CD14-positive monocyte (primary cell): Measurements from ENCODE around the gene FCN3. TPM values are rescaled to one million over a fixed set of nuclear protein-coding genes. Genes with fewer than 3 reads are reported as not detected.

ENCODE experiments used
- DNase-seq, 3 donors: peaks; one replicate each; pipeline ENCODE4 v3.0.0-alpha.2; 2011 to 2022
- H2AFZ ChIP-seq: 2 replicates; pipeline ENCODE4 v1.6.0; 2012; ENCODE audit warnings: mild to moderate bottlenecking, low read depth, low read length, inconsistent platforms; ENCODE audit not compliant: insufficient read depth, poor library complexity, severe bottlenecking
- H3K27ac ChIP-seq, 2 donors: 1 replicate in 1 of 2; 2 replicates in 1 of 2; pipeline ENCODE4 v1.5.1; 2012 to 2013; ENCODE audit warnings: low read length in 2 of 2, control low read depth in 1 of 2, inconsistent platforms in 1 of 2, low read depth in 1 of 2, mild to moderate bottlenecking in 1 of 2
- H3K27me3 ChIP-seq, 2 donors: one replicate each; pipeline versions ENCODE4 v1.6.0 to v1.6.1; 2011 to 2013; ENCODE audit warnings: low read length in 2 of 2; ENCODE audit not compliant: control insufficient read depth in 2 of 2, insufficient read depth in 2 of 2
- H3K36me3 ChIP-seq, 2 donors: replicated peaks in 1 of 2; 1 replicate in 1 of 2; 2 replicates in 1 of 2; pipeline versions ENCODE4 v1.5.1 to v1.6.1; 2012 to 2013; ENCODE audit warnings: low read length in 2 of 2, control low read depth in 1 of 2, inconsistent platforms in 1 of 2, mild to moderate bottlenecking in 1 of 2; ENCODE audit not compliant: insufficient read depth in 2 of 2, control insufficient read depth in 1 of 2
- H3K4me1 ChIP-seq, 2 donors: 1 replicate in 1 of 2; 2 replicates in 1 of 2; pipeline versions ENCODE4 v1.5.1 to v1.6.1; 2012 to 2013; ENCODE audit warnings: low read length in 2 of 2, control low read depth in 1 of 2, inconsistent platforms in 1 of 2, mild to moderate bottlenecking in 1 of 2, moderate library complexity in 1 of 2; ENCODE audit not compliant: insufficient read depth in 2 of 2, control insufficient read depth in 1 of 2
- H3K4me2 ChIP-seq: replicated peaks from 2 replicates; pipeline ENCODE3; 2012; ENCODE audit warnings: low read length, moderate library complexity, mild to moderate bottlenecking; ENCODE audit not compliant: poor library complexity, severe bottlenecking; ENCODE audit errors: extremely low read depth
- H3K4me3 ChIP-seq, 3 experiments: fragments of 200-600 bp in 1 of 3; sonication (generic) in 1 of 3; replicated peaks in 1 of 3; 1 replicate in 2 of 3; 2 replicates in 1 of 3; pipeline ENCODE4 v1.5.1; 2011 to 2013; ENCODE audit warnings: low read length in 3 of 3, mild to moderate bottlenecking in 3 of 3, control low read depth in 2 of 3, low read depth in 2 of 3, inconsistent platforms in 1 of 3, moderate library complexity in 1 of 3
- H3K79me2 ChIP-seq: 2 replicates; pipeline ENCODE4 v1.6.0; 2012; ENCODE audit warnings: mild to moderate bottlenecking, control low read depth, inconsistent platforms, low read length, moderate library complexity; ENCODE audit not compliant: insufficient read depth
- H3K9ac ChIP-seq: 2 replicates; pipeline ENCODE4 v1.6.0; 2017; ENCODE audit warnings: low read length, mild to moderate bottlenecking; ENCODE audit not compliant: insufficient read depth, poor library complexity, severe bottlenecking
- H3K9me3 ChIP-seq, 2 donors: replicated peaks in 1 of 2; 1 replicate in 1 of 2; 2 replicates in 1 of 2; pipeline versions ENCODE4 v1.5.1 to v1.6.1; 2012 to 2013; ENCODE audit warnings: low read length in 2 of 2, control low read depth in 1 of 2; ENCODE audit not compliant: control insufficient read depth in 1 of 2, insufficient read depth in 1 of 2
- H4K20me1 ChIP-seq: 2 replicates; pipeline ENCODE4 v1.6.0; 2012; ENCODE audit warnings: mild to moderate bottlenecking, low read length, control low read depth, moderate library complexity; ENCODE audit not compliant: insufficient read depth
- H3K27ac Mint-ChIP-seq, 7 donors: one replicate each; pipeline ENCODE4 v1.8.0; 2020; ENCODE audit warnings: mild to moderate bottlenecking in 7 of 7, mixed read lengths in 7 of 7, moderate library complexity in 6 of 7, inconsistent platforms in 2 of 7
- H3K27me3 Mint-ChIP-seq, 3 donors: one replicate each; pipeline ENCODE4 v1.8.0; 2021 to 2022; ENCODE audit warnings: low read depth in 3 of 3, mild to moderate bottlenecking in 3 of 3, mixed read lengths in 3 of 3, moderate library complexity in 3 of 3, inconsistent platforms in 1 of 3
- H3K36me3 Mint-ChIP-seq, 2 donors: one replicate each; pipeline ENCODE4 v1.8.0; 2020; ENCODE audit warnings: mixed read lengths in 2 of 2, inconsistent platforms in 1 of 2, mild to moderate bottlenecking in 1 of 2
- H3K4me1 Mint-ChIP-seq: one replicate; pipeline ENCODE4 v1.8.0; 2020; ENCODE audit warnings: mild to moderate bottlenecking, mixed read lengths
- H3K4me3 Mint-ChIP-seq, 2 donors: one replicate each; pipeline ENCODE4 v1.8.0; 2020; ENCODE audit warnings: mild to moderate bottlenecking in 2 of 2, mixed read lengths in 2 of 2, moderate library complexity in 1 of 2
- H3K9me3 Mint-ChIP-seq, 7 donors: one replicate each; pipeline ENCODE4 v1.8.0; 2020 to 2022; ENCODE audit warnings: mixed read lengths in 7 of 7, mild to moderate bottlenecking in 6 of 7, moderate library complexity in 6 of 7, inconsistent platforms in 2 of 7
- WGBS: methylation state at CpG from one replicate; pipeline ENCODE4 v1.1.5; 2013; ENCODE audit warnings: missing lambda C conversion rate; ENCODE audit not compliant: insufficient coverage; 5-methylcytosine and 5-hydroxymethylcytosine counted together
- intact Hi-C, 2 donors: fragments of 100-400 bp; cut with micrococcal nuclease; formaldehyde crosslinking; loops; one replicate each; pipeline versions ENCODE4 v1.15.0 to v1.15.1; 2023
- polyA plus RNA-seq, 3 donors: library from polyadenylated mRNA; depleted of rRNA in 1 of 3; unstranded in 2 of 3; stranded (reverse) in 1 of 3; fragments of 300-500 nt in 2 of 3; fragments of >200 nt in 1 of 3; fragmentation: Illumina TruSeq in 2 of 3; gene quantifications; 1 replicate in 2 of 3; 2 replicates in 1 of 3; pipeline ENCODE4 v1.2.3, GENCODE V29; 2012 to 2021
- TF ChIP-seq, protein P1 (sequence below): fragments of 200-600 bp; IDR thresholded peaks from one replicate; pipeline ENCODE4 v1.8.0; 2022; ENCODE audit warnings: antibody characterized with exemption, mild to moderate bottlenecking

FCN3 gene
- polyA plus RNA-seq, 3 donors: not detected

DNA sequence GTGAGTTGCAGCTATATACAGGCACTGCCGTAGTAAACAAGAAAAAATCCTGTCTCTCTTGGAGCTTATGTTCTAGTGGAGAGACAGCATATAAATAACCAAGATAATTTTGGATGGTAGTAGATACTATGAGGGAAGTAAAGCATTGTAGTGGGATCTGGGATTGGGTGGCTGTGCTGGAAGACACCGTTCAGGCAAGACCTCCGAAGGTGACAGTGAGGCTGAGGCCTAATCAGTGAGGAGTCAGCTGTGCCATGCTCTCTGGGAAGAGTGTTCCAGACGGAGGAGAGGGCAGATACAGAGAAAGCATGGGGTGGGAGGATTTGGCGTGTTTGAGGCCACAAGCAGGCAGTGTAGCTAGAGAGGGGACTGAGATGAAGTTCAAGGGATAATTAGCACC, 46.7 kb downstream of the FCN3 start:
- Mint-ChIP-seq H3K27me3 (peaks cover 0 to 1% (median 0%) of the 10 kb centered on the region in 3 donors), H3K27ac (peak overlapping the region in 2 of 7 donors; percentile 12 to 37), H3K36me3 (peaks cover 49 to 78% of the 10 kb centered on the region in 2 donors), H3K9me3 (peaks cover 0 to 2% (median 0%) of the 10 kb centered on the region in 7 donors), H3K4me3 (no peak overlapping the region), H3K4me1 (peaks cover 28% of the 10 kb centered on the region)
- H3K79me2 ChIP-seq: peaks cover 74% of the 10 kb centered on the region
- no peaks in the 10 kb centered on the region for H3K27me3 ChIP-seq
- no peak overlapping the region for H3K4me2 ChIP-seq
- H2AFZ ChIP-seq: no peak overlapping the region
- H3K27ac ChIP-seq: peak overlapping the region in 1 of 2 donors; percentile 51
- peaks cover 45% of the 10 kb centered on the region for H4K20me1 ChIP-seq
- WGBS: 95% methylated on average over 5 of the region's 5 CpGs
- DNase-seq: no peak
- peaks cover 46 to 79% of the 10 kb centered on the region in 2 donors for H3K36me3 ChIP-seq
- intact Hi-C loops: loop anchor here in 1 of 2 donors (10.0 kb wide), 1 partner anchor 337 kb away; no protein-coding TSS in a partner anchor
- H3K9ac ChIP-seq: no peak overlapping the region
- TF ChIP-seq, protein P1, sequence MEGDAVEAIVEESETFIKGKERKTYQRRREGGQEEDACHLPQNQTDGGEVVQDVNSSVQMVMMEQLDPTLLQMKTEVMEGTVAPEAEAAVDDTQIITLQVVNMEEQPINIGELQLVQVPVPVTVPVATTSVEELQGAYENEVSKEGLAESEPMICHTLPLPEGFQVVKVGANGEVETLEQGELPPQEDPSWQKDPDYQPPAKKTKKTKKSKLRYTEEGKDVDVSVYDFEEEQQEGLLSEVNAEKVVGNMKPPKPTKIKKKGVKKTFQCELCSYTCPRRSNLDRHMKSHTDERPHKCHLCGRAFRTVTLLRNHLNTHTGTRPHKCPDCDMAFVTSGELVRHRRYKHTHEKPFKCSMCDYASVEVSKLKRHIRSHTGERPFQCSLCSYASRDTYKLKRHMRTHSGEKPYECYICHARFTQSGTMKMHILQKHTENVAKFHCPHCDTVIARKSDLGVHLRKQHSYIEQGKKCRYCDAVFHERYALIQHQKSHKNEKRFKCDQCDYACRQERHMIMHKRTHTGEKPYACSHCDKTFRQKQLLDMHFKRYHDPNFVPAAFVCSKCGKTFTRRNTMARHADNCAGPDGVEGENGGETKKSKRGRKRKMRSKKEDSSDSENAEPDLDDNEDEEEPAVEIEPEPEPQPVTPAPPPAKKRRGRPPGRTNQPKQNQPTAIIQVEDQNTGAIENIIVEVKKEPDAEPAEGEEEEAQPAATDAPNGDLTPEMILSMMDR: no peak
- peaks cover 11 to 13% of the 10 kb centered on the region in 2 donors for H3K4me1 ChIP-seq
- H3K9me3 ChIP-seq: no peaks in the 10 kb centered on the region
- H3K4me3 ChIP-seq: no peak overlapping the region

- Histone ChIP-seq H4K20me1 (peaks cover 34% of the 10 kb centered on the region), H3K4me3 (no peak overlapping the region), H3K9me3 (no peaks in the 10 kb centered on the region), H3K27me3 (no peaks in the 10 kb centered on the region), H3K4me1 (peaks cover 17 to 20% of the 10 kb centered on the region in 2 donors), H3K9ac (no peak overlapping the region), H3K27ac (no peak overlapping the region), H2AFZ (no peak overlapping the region), H3K4me2 (no peak overlapping the region), H3K36me3 (peaks cover 22 to 52% of the 10 kb centered on the region in 2 donors), H3K79me2 (peaks cover 75% of the 10 kb centered on the region)
- no peak for DNase-seq
- intact Hi-C loops: loop anchor here in 1 of 2 donors (10.0 kb wide), 1 partner anchor 340 kb away; no protein-coding TSS in a partner anchor
- 96% methylated on average over 12 of the region's 15 CpGs for WGBS
- Mint-ChIP-seq H3K9me3 (no peaks in the 10 kb centered on the region), H3K4me1 (peaks cover 32% of the 10 kb centered on the region), H3K36me3 (peaks cover 34 to 53% of the 10 kb centered on the region in 2 donors), H3K4me3 (no peak overlapping the region), H3K27ac (peak overlapping the region in 1 of 7 donors; percentile 57), H3K27me3 (peaks cover 0 to 5% (median 0%) of the 10 kb centered on the region in 3 donors)
- TF ChIP-seq, protein P1: no peak
Observed at GRCh38 chr1:27325286-27325685, 49.3 kb downstream of the FCN3 start.
